NCI-H2196 treated with DMSO at 0.1 percent for 48 hours (cell line): ENCODE results near the gene RPS6KA5.
"Not testable (repeated sequence)": the region's sequence is repeated elsewhere in the genome, so short reads cannot be mapped to it uniquely, and the experiment has no call there.

ENCODE experiments used
- DNase-seq: peaks from one replicate; lab custom pipeline; 2025; ENCODE audit not compliant: unreplicated experiment; lab: John Stamatoyannopoulos, UW

Gene RPS6KA5

GRCh38 chr14:90880282-90880681 is 180.2 kb downstream of the RPS6KA5 start:
- no peak for DNase-seq

GRCh38 chr14:90874599-90874998 is 185.8 kb downstream of the RPS6KA5 start:
- no peak for DNase-seq

- peak; percentile 2 for DNase-seq
These were observed 188.7 kb downstream of the RPS6KA5 start for GRCh38 chr14:90871605-90872233.

- no peak for DNase-seq
These were observed 189.4 kb downstream of the RPS6KA5 start for GRCh38 chr14:90870950-90871604.

- DNase-seq = no peak
These were observed 192.9 kb downstream of the RPS6KA5 start for GRCh38 chr14:90867501-90867900.

GRCh38 chr14:90866833-90867232 is 193.6 kb downstream of the RPS6KA5 start:
- no peak for DNase-seq

GRCh38 chr14:90864741-90865140 is 195.7 kb downstream of the RPS6KA5 start:
- no peak for DNase-seq

GRCh38 chr14:90858511-90858910 is 201.9 kb downstream of the RPS6KA5 start:
- no peak for DNase-seq

- no peak for DNase-seq
These were observed 202.6 kb downstream of the RPS6KA5 start for GRCh38 chr14:90857866-90858265.

- DNase-seq = not testable (repeated sequence)
These were observed 204.3 kb downstream of the RPS6KA5 start for GRCh38 chr14:90856115-90856514.

GRCh38 chr14:90853116-90853515 is 207.3 kb downstream of the RPS6KA5 start:
- no peak for DNase-seq

GRCh38 chr14:90851327-90852036 is 209.0 kb downstream of the RPS6KA5 start:
- no peak for DNase-seq

GRCh38 chr14:90850487-90850886 is 210.0 kb downstream of the RPS6KA5 start:
- no peak for DNase-seq

- no peak for DNase-seq
These were observed 210.5 kb downstream of the RPS6KA5 start for GRCh38 chr14:90849787-90850444.

- no peak for DNase-seq
These were observed 211.3 kb downstream of the RPS6KA5 start for GRCh38 chr14:90848944-90849731.

- DNase-seq = no peak
These were observed 213.9 kb downstream of the RPS6KA5 start for GRCh38 chr14:90846511-90846910.

GRCh38 chr14:90844321-90844720 is 216.1 kb downstream of the RPS6KA5 start:
- no peak for DNase-seq

GRCh38 chr14:90842726-90843125 is 217.7 kb downstream of the RPS6KA5 start:
- DNase-seq = no peak

GRCh38 chr14:90840667-90841066 is 219.8 kb downstream of the RPS6KA5 start:
- not testable (repeated sequence) for DNase-seq

GRCh38 chr14:90839889-90840266 is 220.6 kb downstream of the RPS6KA5 start:
- no peak for DNase-seq
